NCI-H1436 treated with DMSO at 0.1 percent for 48 hours (cell line): ENCODE results near the gene RGS6.

ENCODE experiments used
- DNase-seq: peaks from one replicate; lab custom pipeline; 2025; lab: John Stamatoyannopoulos, UW

RGS6 gene

GRCh38 chr14:72499746-72500145, 567.5 kb downstream of the RGS6 start:
- DNase-seq, result no peak

GRCh38 chr14:72500234-72500838, 568.1 kb downstream of the RGS6 start:
- DNase-seq, result no peak

- DNase-seq, result no peak
Measured at GRCh38 chr14:72501439-72501838, 569.2 kb downstream of the RGS6 start.

- no peak for DNase-seq
Measured at GRCh38 chr14:72503271-72503670, 571.0 kb downstream of the RGS6 start.

- DNase-seq, result no peak
Measured at GRCh38 chr14:72503696-72504368, 571.6 kb downstream of the RGS6 start.

GRCh38 chr14:72510566-72510965, 578.3 kb downstream of the RGS6 start:
- no peak for DNase-seq

GRCh38 chr14:72512281-72512680, 580.1 kb downstream of the RGS6 start:
- DNase-seq, result no peak

- DNase-seq, result no peak
Measured at GRCh38 chr14:72512925-72513324, 580.7 kb downstream of the RGS6 start.

- DNase-seq, result no peak
Measured at GRCh38 chr14:72513346-72513745, 581.1 kb downstream of the RGS6 start.

- DNase-seq, result no peak
Measured at GRCh38 chr14:72513965-72514659, 581.9 kb downstream of the RGS6 start.

GRCh38 chr14:72514660-72515025, 582.4 kb downstream of the RGS6 start:
- DNase-seq, result no peak

- DNase-seq, result no peak
Measured at GRCh38 chr14:72515779-72516770, 583.8 kb downstream of the RGS6 start.

- no peak for DNase-seq
Measured at GRCh38 chr14:72516936-72517700, 584.9 kb downstream of the RGS6 start.

- no peak for DNase-seq
Measured at GRCh38 chr14:72517736-72518135, 585.5 kb downstream of the RGS6 start.

GRCh38 chr14:72518809-72519377, 586.7 kb downstream of the RGS6 start:
- no peak for DNase-seq

GRCh38 chr14:72519543-72519942, 587.3 kb downstream of the RGS6 start:
- DNase-seq, result no peak

GRCh38 chr14:72521045-72521444, 588.8 kb downstream of the RGS6 start:
- no peak for DNase-seq

- DNase-seq, result no peak
Measured at GRCh38 chr14:72521968-72522741, 589.9 kb downstream of the RGS6 start.

- no peak for DNase-seq
Measured at GRCh38 chr14:72522847-72523246, 590.6 kb downstream of the RGS6 start.
